Panc1 (cell line): ENCODE data around the gene FER1L5. TPM values are rescaled to one million over a fixed set of nuclear protein-coding genes. Genes with fewer than 3 reads are reported as not detected.

Experiments
- ATAC-seq: fragments of 200-7000 bp; cut with Tn5 transposase; 2 replicates; pipeline ENCODE4 v1.9.1; 2020; ENCODE audit warnings: mild to moderate bottlenecking, moderate library complexity
- BruUV-seq: library from RNA; stranded (reverse); fragments of 400-500 nt; replicated peaks from 2 replicates; lab custom pipeline; 2021; lab: Mats Ljungman, UMichigan
- CTCF ChIA-PET: fragments of 300-600 bp; sonication (Branson Sonifier 250); formaldehyde crosslinking; loops from one replicate; lab custom pipeline; 2022; ENCODE audit warnings: antibody characterized with exemption; lab: Charles Lee
- POLR2A ChIA-PET: fragments of 300-600 bp; sonication (Branson Sonifier 250); formaldehyde crosslinking; loops from one replicate; lab custom pipeline; 2022; ENCODE audit warnings: antibody characterized with exemption; lab: Charles Lee
- DNase-seq: peaks from one replicate; pipeline ENCODE4 v3.0.0-alpha.2; 2010; ENCODE audit warnings: low read depth, low spot score
- H3K27ac ChIP-seq: 2 replicates; pipeline ENCODE4 v1.5.1; 2011; ENCODE audit warnings: mild to moderate bottlenecking, low read length, inconsistent platforms
- H3K27me3 ChIP-seq: fragments of 200-500 bp; sonication (Bioruptor generic); 2 replicates; pipeline ENCODE4 v1.6.0; 2014; ENCODE audit warnings: low read length, inconsistent platforms; ENCODE audit not compliant: control insufficient read depth, insufficient read depth
- H3K36me3 ChIP-seq: fragments of 200-500 bp; sonication (Bioruptor generic); 2 replicates; pipeline ENCODE4 v1.5.1; 2014; ENCODE audit warnings: inconsistent platforms, mild to moderate bottlenecking, low read length, moderate library complexity; ENCODE audit not compliant: control insufficient read depth, insufficient read depth
- H3K4me1 ChIP-seq: 2 replicates; pipeline ENCODE4 v1.5.1; 2011; ENCODE audit warnings: inconsistent platforms, mild to moderate bottlenecking, low read length, moderate library complexity; ENCODE audit not compliant: control insufficient read depth, insufficient read depth
- H3K4me3 ChIP-seq, 2 experiments: 2 replicates each; pipeline ENCODE4 v1.5.1; 2011 to 2012; ENCODE audit warnings: low read depth in 2 of 2, low read length in 2 of 2, mild to moderate bottlenecking in 2 of 2, inconsistent platforms in 1 of 2, moderate library complexity in 1 of 2
- H3K9me3 ChIP-seq: fragments of 200-500 bp; sonication (Bioruptor generic); 2 replicates; pipeline ENCODE4 v1.5.1; 2014; ENCODE audit warnings: low read depth, mild to moderate bottlenecking, inconsistent platforms, low read length, moderate library complexity; ENCODE audit not compliant: control insufficient read depth, insufficient read depth
- POLR2AphosphoS5 ChIP-seq: IDR thresholded peaks from 2 replicates; pipeline ENCODE4 v1.6.1; 2012; ENCODE audit warnings: mild to moderate bottlenecking, low read depth, low read length, moderate library complexity
- SIN3A ChIP-seq: IDR thresholded peaks from 2 replicates; pipeline ENCODE4 v1.6.1; 2012; ENCODE audit warnings: low read depth, mild to moderate bottlenecking, low read length, moderate library complexity, borderline replicate concordance; ENCODE audit not compliant: insufficient read depth
- TCF7L2 ChIP-seq: IDR thresholded peaks from 2 replicates; pipeline ENCODE4 v1.6.1; 2011; ENCODE audit warnings: mild to moderate bottlenecking, low read depth, low read length, inconsistent platforms
- in situ Hi-C: cut with HindIII; loops from 2 replicates; pipeline ENCODE4 v1.10.0; 2016; ENCODE audit warnings: low sequenced_read_pairs, low pct_unique_long_range_greater_than_20kb
- intact Hi-C: fragments of 100-400 bp; cut with micrococcal nuclease; formaldehyde crosslinking; loops from one replicate; pipeline ENCODE4 v1.10.0; 2022; ENCODE audit not compliant: unreplicated experiment
- total RNA-seq: library from RNA; stranded (reverse); gene quantifications from one replicate; pipeline ENCODE4 v1.2.1, GENCODE V29; 2021; ENCODE audit not compliant: unreplicated experiment
- TF ChIP-seq, protein P1 (sequence below): fragments of 450-650 bp; IDR thresholded peaks from 2 replicates; pipeline ENCODE4 v1.5.1; 2017; ENCODE audit warnings: mild to moderate bottlenecking
- TF ChIP-seq, protein P2 (sequence below), 2 experiments: IDR thresholded peaks; 2 replicates each; pipeline ENCODE4 v1.6.1; 2011 to 2012; ENCODE audit warnings: low read depth in 2 of 2, control low read depth in 1 of 2, low read length in 1 of 2, mild to moderate bottlenecking in 1 of 2, moderate library complexity in 1 of 2; ENCODE audit not compliant: insufficient read depth in 1 of 2

The FER1L5 gene
- total RNA-seq, 1 experiment from 2014 or later, result not detected

DNA sequence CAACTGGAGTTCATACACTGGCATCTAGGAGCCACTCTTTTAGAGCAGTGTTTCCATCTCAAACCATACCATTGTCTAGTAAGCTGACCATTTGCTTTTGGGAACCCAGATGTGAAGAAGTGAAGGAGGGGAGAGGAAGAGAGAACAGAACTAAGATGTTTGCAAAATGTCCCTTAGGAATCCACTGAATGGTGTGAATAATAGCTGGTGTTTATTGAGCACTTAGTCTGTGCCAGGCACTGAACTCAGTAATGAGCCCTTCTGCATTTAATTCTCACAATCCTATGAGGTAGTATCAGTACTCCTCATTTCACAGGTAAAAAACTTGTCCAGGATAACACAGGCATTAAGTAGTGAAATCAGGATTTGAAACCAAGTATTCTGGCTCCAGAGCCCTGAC, 73.8 kb downstream of the FER1L5 start:
- H3K4me3 ChIP-seq, result no peak overlapping the region
- POLR2A ChIA-PET, result no interaction called here
- H3K36me3 ChIP-seq, result peaks cover 3% of the 10 kb centered on the region; the same call in 1 of the 2 replicates
- no peak overlapping the region for H3K27ac ChIP-seq
- in situ Hi-C loops (no loop called here), intact Hi-C loops (no loop called here)
- no peaks in the 10 kb centered on the region for H3K4me1 ChIP-seq
- H3K27me3 ChIP-seq, result no peaks in the 10 kb centered on the region
- ATAC-seq (no peak), DNase-seq (no peak)
- TF ChIP-seq SIN3A, result no peak
- no peak for TF ChIP-seq POLR2AphosphoS5
- TF ChIP-seq TCF7L2, result no peak
- BruUV-seq, result no TSS peak
- H3K9me3 ChIP-seq, result no peaks in the 10 kb centered on the region
- CTCF ChIA-PET, result no interaction called here

DNA sequence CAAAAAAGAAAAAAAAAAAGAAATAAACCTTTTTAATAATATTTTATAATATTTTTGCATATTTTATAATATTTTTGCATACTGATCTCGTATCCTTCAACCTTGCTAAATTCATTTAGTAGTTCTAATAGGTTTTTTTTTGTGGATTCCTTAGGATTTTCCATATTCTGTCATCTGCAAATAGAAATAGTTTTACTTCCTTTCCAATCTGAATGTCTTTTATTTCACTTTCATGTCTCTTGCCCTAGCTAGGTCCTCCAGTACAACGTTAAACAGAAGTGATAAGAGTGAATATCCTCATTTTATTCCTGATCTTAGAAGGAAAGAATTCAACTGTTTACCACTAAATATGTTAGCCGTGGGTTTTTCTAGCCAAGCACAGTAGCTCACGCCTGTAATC, 83.6 kb downstream of the FER1L5 start:
- CTCF ChIA-PET, result no interaction called here
- DNase-seq, result no peak
- BruUV-seq, result no TSS peak

More for the DNA sequence above, 83.6 kb downstream of the FER1L5 start:
- TF ChIP-seq POLR2AphosphoS5, result no peak
- no peak for TF ChIP-seq TCF7L2
- TF ChIP-seq, protein P1, sequence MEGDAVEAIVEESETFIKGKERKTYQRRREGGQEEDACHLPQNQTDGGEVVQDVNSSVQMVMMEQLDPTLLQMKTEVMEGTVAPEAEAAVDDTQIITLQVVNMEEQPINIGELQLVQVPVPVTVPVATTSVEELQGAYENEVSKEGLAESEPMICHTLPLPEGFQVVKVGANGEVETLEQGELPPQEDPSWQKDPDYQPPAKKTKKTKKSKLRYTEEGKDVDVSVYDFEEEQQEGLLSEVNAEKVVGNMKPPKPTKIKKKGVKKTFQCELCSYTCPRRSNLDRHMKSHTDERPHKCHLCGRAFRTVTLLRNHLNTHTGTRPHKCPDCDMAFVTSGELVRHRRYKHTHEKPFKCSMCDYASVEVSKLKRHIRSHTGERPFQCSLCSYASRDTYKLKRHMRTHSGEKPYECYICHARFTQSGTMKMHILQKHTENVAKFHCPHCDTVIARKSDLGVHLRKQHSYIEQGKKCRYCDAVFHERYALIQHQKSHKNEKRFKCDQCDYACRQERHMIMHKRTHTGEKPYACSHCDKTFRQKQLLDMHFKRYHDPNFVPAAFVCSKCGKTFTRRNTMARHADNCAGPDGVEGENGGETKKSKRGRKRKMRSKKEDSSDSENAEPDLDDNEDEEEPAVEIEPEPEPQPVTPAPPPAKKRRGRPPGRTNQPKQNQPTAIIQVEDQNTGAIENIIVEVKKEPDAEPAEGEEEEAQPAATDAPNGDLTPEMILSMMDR, result no peak
- no peak for TF ChIP-seq SIN3A
- TF ChIP-seq, protein P2, sequence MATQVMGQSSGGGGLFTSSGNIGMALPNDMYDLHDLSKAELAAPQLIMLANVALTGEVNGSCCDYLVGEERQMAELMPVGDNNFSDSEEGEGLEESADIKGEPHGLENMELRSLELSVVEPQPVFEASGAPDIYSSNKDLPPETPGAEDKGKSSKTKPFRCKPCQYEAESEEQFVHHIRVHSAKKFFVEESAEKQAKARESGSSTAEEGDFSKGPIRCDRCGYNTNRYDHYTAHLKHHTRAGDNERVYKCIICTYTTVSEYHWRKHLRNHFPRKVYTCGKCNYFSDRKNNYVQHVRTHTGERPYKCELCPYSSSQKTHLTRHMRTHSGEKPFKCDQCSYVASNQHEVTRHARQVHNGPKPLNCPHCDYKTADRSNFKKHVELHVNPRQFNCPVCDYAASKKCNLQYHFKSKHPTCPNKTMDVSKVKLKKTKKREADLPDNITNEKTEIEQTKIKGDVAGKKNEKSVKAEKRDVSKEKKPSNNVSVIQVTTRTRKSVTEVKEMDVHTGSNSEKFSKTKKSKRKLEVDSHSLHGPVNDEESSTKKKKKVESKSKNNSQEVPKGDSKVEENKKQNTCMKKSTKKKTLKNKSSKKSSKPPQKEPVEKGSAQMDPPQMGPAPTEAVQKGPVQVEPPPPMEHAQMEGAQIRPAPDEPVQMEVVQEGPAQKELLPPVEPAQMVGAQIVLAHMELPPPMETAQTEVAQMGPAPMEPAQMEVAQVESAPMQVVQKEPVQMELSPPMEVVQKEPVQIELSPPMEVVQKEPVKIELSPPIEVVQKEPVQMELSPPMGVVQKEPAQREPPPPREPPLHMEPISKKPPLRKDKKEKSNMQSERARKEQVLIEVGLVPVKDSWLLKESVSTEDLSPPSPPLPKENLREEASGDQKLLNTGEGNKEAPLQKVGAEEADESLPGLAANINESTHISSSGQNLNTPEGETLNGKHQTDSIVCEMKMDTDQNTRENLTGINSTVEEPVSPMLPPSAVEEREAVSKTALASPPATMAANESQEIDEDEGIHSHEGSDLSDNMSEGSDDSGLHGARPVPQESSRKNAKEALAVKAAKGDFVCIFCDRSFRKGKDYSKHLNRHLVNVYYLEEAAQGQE (IDR thresholded peaks at IDR 0.05; ENCODE audit: insufficient read depth in 1 of 2, low read depth in 2 of 2, low read length in 1 of 2), result no peak
- H3K27ac ChIP-seq, result no peak overlapping the region
- H3K4me1 ChIP-seq, result no peaks in the 10 kb centered on the region
- H3K27me3 ChIP-seq, result no peaks in the 10 kb centered on the region
- no peak for ATAC-seq
- in situ Hi-C loops (no loop called here), intact Hi-C loops (no loop called here)
- H3K4me3 ChIP-seq, result no peak overlapping the region
- H3K9me3 ChIP-seq, result no peaks in the 10 kb centered on the region
- POLR2A ChIA-PET, result interaction anchor here (0.6 kb wide), 1 partner anchor 442 kb away, joined by 3 read pairs; no protein-coding TSS in a partner anchor
- H3K36me3 ChIP-seq, result peaks cover 5% of the 10 kb centered on the region; the same call in 1 of the 2 replicates
